KOPT-K1 (cell line): ENCODE data around the gene USH1G.

ENCODE experiments used
- H3K27ac ChIP-seq: fragments of 200-600 bp; sonication (generic); 2 replicates; pipeline ENCODE4 v1.5.1; 2016; ENCODE audit warnings: antibody characterized with exemption, mild to moderate bottlenecking, low read depth, low read length; ENCODE audit not compliant: poor library complexity, severe bottlenecking
- H3K36me3 ChIP-seq: fragments of 200-600 bp; sonication (generic); 2 replicates; pipeline ENCODE4 v1.5.1; 2017; ENCODE audit warnings: antibody characterized with exemption, mild to moderate bottlenecking, low read length, moderate library complexity; ENCODE audit not compliant: insufficient read depth
- H3K9me3 ChIP-seq: fragments of 200-600 bp; sonication (generic); 2 replicates; pipeline ENCODE4 v1.5.1; 2017; ENCODE audit warnings: antibody characterized with exemption, low read length, mild to moderate bottlenecking; ENCODE audit not compliant: insufficient read depth, poor library complexity, severe bottlenecking

The USH1G gene

GRCh38 chr17:74945543-74945942 lies 22.5 kb upstream of the USH1G start:
- no peak overlapping the region for H3K27ac ChIP-seq
- no peaks in the 10 kb centered on the region for H3K36me3 ChIP-seq
- H3K9me3 ChIP-seq, result no peaks in the 10 kb centered on the region

GRCh38 chr17:74943808-74944522 lies 20.9 kb upstream of the USH1G start:
- Histone ChIP-seq H3K36me3 (no peaks in the 10 kb centered on the region), H3K9me3 (no peaks in the 10 kb centered on the region), H3K27ac (no peak overlapping the region)

DNA sequence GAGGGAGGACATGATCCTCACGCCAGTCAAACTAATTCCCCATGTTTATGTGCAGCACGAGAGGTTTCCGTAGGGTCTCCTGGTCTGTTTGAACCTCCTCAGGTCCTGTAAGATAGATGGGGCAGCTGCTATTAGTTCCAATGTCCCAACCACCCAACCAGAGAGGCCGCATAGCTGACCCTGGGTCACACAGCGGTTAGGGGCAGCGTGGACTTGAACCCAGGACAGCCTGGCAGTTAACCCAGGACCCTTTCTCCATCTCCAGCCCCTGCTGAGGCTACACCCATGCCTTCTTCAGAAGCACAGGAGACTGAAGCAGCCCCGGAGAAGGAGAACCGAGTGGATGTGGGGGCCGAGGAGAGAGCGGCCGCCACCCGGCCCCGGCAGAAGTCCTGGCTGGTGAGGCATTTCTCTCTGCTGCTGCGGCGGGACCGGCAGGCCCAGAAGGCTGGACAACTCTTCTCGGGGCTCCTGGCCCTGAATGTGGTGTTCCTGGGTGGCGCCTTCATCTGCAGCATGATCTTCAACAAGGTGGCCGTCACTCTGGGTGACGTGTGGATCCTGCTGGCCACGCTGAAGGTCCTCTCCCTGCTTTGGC lies 18.2 kb upstream of the USH1G start:
- no peak overlapping the region for H3K27ac ChIP-seq
- no peaks in the 10 kb centered on the region for H3K36me3 ChIP-seq
- no peaks in the 10 kb centered on the region for H3K9me3 ChIP-seq

- Histone ChIP-seq H3K9me3 (no peaks in the 10 kb centered on the region), H3K36me3 (no peaks in the 10 kb centered on the region), H3K27ac (no peak overlapping the region)
Measured at GRCh38 chr17:74939534-74939933, 16.5 kb upstream of the USH1G start.

DNA sequence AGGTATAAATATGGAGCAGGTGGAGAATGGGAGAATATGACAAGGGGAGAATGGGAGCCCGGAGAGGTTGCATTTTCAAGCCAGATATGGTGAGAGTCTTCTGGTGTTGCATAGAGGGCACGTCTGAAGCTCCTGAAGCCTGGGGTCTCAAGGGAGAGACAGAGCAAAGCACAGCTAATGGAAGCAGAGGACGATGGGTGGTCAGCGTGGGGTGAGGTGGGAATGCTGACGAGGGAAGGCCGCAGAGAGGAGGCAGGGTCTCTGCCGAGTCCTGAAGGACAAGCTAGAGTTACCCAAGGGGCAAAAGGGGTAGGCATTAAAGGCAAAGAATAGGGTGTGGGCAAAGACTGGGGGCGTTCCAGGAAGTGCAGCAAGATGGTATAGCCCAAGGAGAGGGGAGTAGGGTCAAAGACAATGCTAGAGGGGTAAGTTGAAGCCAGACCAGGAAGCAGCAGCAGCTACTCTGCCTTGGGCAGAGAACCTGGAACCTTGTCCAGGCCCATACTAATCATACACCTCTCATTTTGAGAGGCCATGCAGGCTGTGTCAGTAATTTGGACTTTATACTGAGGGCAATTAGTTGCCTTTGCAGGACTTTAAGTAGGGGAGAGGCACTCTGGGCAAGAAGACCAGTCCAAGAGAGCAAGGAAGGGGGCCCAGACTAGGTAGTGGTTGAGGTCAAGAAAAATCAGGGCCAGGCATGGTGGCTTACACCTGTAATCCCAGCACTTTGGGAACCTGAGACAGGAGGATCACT lies 15.3 kb upstream of the USH1G start:
- no peaks in the 10 kb centered on the region for H3K9me3 ChIP-seq
- H3K36me3 ChIP-seq, result no peaks in the 10 kb centered on the region
- H3K27ac ChIP-seq, result no peak overlapping the region

- no peak overlapping the region for H3K27ac ChIP-seq
- no peaks in the 10 kb centered on the region for H3K9me3 ChIP-seq
- H3K36me3 ChIP-seq, result no peaks in the 10 kb centered on the region
Measured at GRCh38 chr17:74937064-74938051, 14.3 kb upstream of the USH1G start.

- Histone ChIP-seq H3K27ac (no peak overlapping the region), H3K36me3 (no peaks in the 10 kb centered on the region), H3K9me3 (no peaks in the 10 kb centered on the region)
Measured at GRCh38 chr17:74936470-74936799, 13.4 kb upstream of the USH1G start.

DNA sequence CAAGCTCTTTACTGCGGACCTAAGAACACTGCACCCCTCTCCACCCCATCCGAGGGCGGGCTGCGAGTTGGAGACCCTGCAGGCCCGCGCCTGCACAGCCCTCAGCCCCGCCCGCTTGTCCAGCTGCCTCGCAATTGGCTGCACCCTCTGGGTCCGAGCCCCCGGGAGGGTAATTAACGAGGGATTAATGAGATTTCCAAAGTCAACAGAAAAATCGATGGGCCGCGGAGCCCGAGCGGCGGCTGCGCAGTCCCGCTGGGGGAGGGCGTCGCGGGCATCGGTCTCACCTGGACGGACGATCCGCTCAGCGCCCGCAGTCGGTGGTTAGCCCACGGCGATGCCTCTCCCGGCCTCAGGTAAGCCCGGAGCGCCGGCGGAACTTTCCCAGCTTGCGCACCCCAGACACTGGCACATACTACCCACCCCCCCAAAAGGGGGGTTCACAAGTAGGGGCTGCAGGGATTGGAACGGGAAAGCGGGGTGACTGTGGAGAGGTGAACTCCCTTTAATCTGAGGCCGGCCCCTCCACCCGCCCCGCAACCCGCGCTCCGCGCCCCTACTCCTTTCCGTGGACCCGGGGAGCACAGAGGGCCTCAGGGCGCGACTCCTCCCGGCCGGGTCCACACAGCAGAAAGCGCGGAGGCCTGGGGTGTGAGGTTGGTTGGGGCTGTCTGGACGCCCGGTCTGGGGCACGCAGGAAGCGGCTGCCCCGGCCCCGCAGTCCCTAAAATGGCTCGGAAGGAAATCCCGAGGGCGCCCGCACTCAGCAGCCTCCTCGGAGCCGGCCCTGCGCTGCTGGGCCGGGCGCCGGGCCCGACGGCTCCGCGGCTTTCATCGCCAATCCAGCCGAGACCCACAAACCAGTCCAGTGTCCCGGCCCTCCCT lies 12.8 kb upstream of the USH1G start, which contains the start of gene OTOP3:
TSS of gene OTOP3 (plus strand) at position 314 of the 885 bp plus-strand sequence. CDS start at position 338, 24 bp downstream.
- Histone ChIP-seq H3K36me3 (no peaks in the 10 kb centered on the region), H3K27ac (no peak within 1 kb of the TSS), H3K9me3 (no peaks in the 10 kb centered on the region)

- H3K27ac ChIP-seq, result no peak overlapping the region
- H3K36me3 ChIP-seq, result no peaks in the 10 kb centered on the region
- H3K9me3 ChIP-seq, result no peaks in the 10 kb centered on the region
Measured at GRCh38 chr17:74935048-74935447, 12.0 kb upstream of the USH1G start.

GRCh38 chr17:74930535-74931036 lies 7.5 kb upstream of the USH1G start:
- Histone ChIP-seq H3K36me3 (no peaks in the 10 kb centered on the region), H3K9me3 (no peaks in the 10 kb centered on the region), H3K27ac (no peak overlapping the region)

- Histone ChIP-seq H3K36me3 (no peaks in the 10 kb centered on the region), H3K9me3 (no peaks in the 10 kb centered on the region), H3K27ac (no peak overlapping the region)
Measured at GRCh38 chr17:74928786-74929185, 5.7 kb upstream of the USH1G start.

- Histone ChIP-seq H3K36me3 (no peaks in the 10 kb centered on the region), H3K9me3 (no peaks in the 10 kb centered on the region), H3K27ac (no peak overlapping the region)
Measured at GRCh38 chr17:74925242-74925641, 2.2 kb upstream of the USH1G start.

- Histone ChIP-seq H3K36me3 (no peaks in the 10 kb centered on the region), H3K27ac (no peak within 1 kb of the TSS), H3K9me3 (no peaks in the 10 kb centered on the region)
Measured at GRCh38 chr17:74924250-74924948, 1.3 kb upstream of the USH1G start, which contains the start of gene OTOP2. TSS of gene OTOP2 (plus strand) at chr17:74924273. CDS start at chr17:74924633, 360 bp downstream.
